CD14-positive monocyte (primary cell): ENCODE results near the gene NTNG2. TPM values are rescaled to one million over a fixed set of nuclear protein-coding genes. Genes with fewer than 3 reads are reported as not detected.

Experiments
- DNase-seq, 3 donors: peaks; one replicate each; pipeline ENCODE4 v3.0.0-alpha.2; 2011 to 2022
- H2AFZ ChIP-seq: 2 replicates; pipeline ENCODE4 v1.6.0; 2012; ENCODE audit warnings: mild to moderate bottlenecking, low read depth, low read length, inconsistent platforms; ENCODE audit not compliant: insufficient read depth, poor library complexity, severe bottlenecking
- H3K27ac ChIP-seq, 2 donors: 1 replicate in 1 of 2; 2 replicates in 1 of 2; pipeline ENCODE4 v1.5.1; 2012 to 2013; ENCODE audit warnings: low read length in 2 of 2, control low read depth in 1 of 2, inconsistent platforms in 1 of 2, low read depth in 1 of 2, mild to moderate bottlenecking in 1 of 2
- H3K27me3 ChIP-seq, 2 donors: one replicate each; pipeline versions ENCODE4 v1.6.0 to v1.6.1; 2011 to 2013; ENCODE audit warnings: low read length in 2 of 2; ENCODE audit not compliant: control insufficient read depth in 2 of 2, insufficient read depth in 2 of 2
- H3K36me3 ChIP-seq, 2 donors: replicated peaks in 1 of 2; 1 replicate in 1 of 2; 2 replicates in 1 of 2; pipeline versions ENCODE4 v1.5.1 to v1.6.1; 2012 to 2013; ENCODE audit warnings: low read length in 2 of 2, control low read depth in 1 of 2, inconsistent platforms in 1 of 2, mild to moderate bottlenecking in 1 of 2; ENCODE audit not compliant: insufficient read depth in 2 of 2, control insufficient read depth in 1 of 2
- H3K4me1 ChIP-seq, 2 donors: 1 replicate in 1 of 2; 2 replicates in 1 of 2; pipeline versions ENCODE4 v1.5.1 to v1.6.1; 2012 to 2013; ENCODE audit warnings: low read length in 2 of 2, control low read depth in 1 of 2, inconsistent platforms in 1 of 2, mild to moderate bottlenecking in 1 of 2, moderate library complexity in 1 of 2; ENCODE audit not compliant: insufficient read depth in 2 of 2, control insufficient read depth in 1 of 2
- H3K4me2 ChIP-seq: replicated peaks from 2 replicates; pipeline ENCODE3; 2012; ENCODE audit warnings: low read length, moderate library complexity, mild to moderate bottlenecking; ENCODE audit not compliant: poor library complexity, severe bottlenecking; ENCODE audit errors: extremely low read depth
- H3K4me3 ChIP-seq, 3 experiments: fragments of 200-600 bp in 1 of 3; sonication (generic) in 1 of 3; replicated peaks in 1 of 3; 1 replicate in 2 of 3; 2 replicates in 1 of 3; pipeline ENCODE4 v1.5.1; 2011 to 2013; ENCODE audit warnings: low read length in 3 of 3, mild to moderate bottlenecking in 3 of 3, control low read depth in 2 of 3, low read depth in 2 of 3, inconsistent platforms in 1 of 3, moderate library complexity in 1 of 3
- H3K79me2 ChIP-seq: 2 replicates; pipeline ENCODE4 v1.6.0; 2012; ENCODE audit warnings: mild to moderate bottlenecking, control low read depth, inconsistent platforms, low read length, moderate library complexity; ENCODE audit not compliant: insufficient read depth
- H3K9ac ChIP-seq: 2 replicates; pipeline ENCODE4 v1.6.0; 2017; ENCODE audit warnings: low read length, mild to moderate bottlenecking; ENCODE audit not compliant: insufficient read depth, poor library complexity, severe bottlenecking
- H3K9me3 ChIP-seq, 2 donors: replicated peaks in 1 of 2; 1 replicate in 1 of 2; 2 replicates in 1 of 2; pipeline versions ENCODE4 v1.5.1 to v1.6.1; 2012 to 2013; ENCODE audit warnings: low read length in 2 of 2, control low read depth in 1 of 2; ENCODE audit not compliant: control insufficient read depth in 1 of 2, insufficient read depth in 1 of 2
- H4K20me1 ChIP-seq: 2 replicates; pipeline ENCODE4 v1.6.0; 2012; ENCODE audit warnings: mild to moderate bottlenecking, low read length, control low read depth, moderate library complexity; ENCODE audit not compliant: insufficient read depth
- H3K27ac Mint-ChIP-seq, 7 donors: one replicate each; pipeline ENCODE4 v1.8.0; 2020; ENCODE audit warnings: mild to moderate bottlenecking in 7 of 7, mixed read lengths in 7 of 7, moderate library complexity in 6 of 7, inconsistent platforms in 2 of 7
- H3K27me3 Mint-ChIP-seq, 3 donors: one replicate each; pipeline ENCODE4 v1.8.0; 2021 to 2022; ENCODE audit warnings: low read depth in 3 of 3, mild to moderate bottlenecking in 3 of 3, mixed read lengths in 3 of 3, moderate library complexity in 3 of 3, inconsistent platforms in 1 of 3
- H3K36me3 Mint-ChIP-seq, 2 donors: one replicate each; pipeline ENCODE4 v1.8.0; 2020; ENCODE audit warnings: mixed read lengths in 2 of 2, inconsistent platforms in 1 of 2, mild to moderate bottlenecking in 1 of 2
- H3K4me1 Mint-ChIP-seq: one replicate; pipeline ENCODE4 v1.8.0; 2020; ENCODE audit warnings: mild to moderate bottlenecking, mixed read lengths
- H3K4me3 Mint-ChIP-seq, 2 donors: one replicate each; pipeline ENCODE4 v1.8.0; 2020; ENCODE audit warnings: mild to moderate bottlenecking in 2 of 2, mixed read lengths in 2 of 2, moderate library complexity in 1 of 2
- H3K9me3 Mint-ChIP-seq, 7 donors: one replicate each; pipeline ENCODE4 v1.8.0; 2020 to 2022; ENCODE audit warnings: mixed read lengths in 7 of 7, mild to moderate bottlenecking in 6 of 7, moderate library complexity in 6 of 7, inconsistent platforms in 2 of 7
- WGBS: methylation state at CpG from one replicate; pipeline ENCODE4 v1.1.5; 2013; ENCODE audit warnings: missing lambda C conversion rate; ENCODE audit not compliant: insufficient coverage; 5-methylcytosine and 5-hydroxymethylcytosine counted together
- intact Hi-C, 2 donors: fragments of 100-400 bp; cut with micrococcal nuclease; formaldehyde crosslinking; loops; one replicate each; pipeline versions ENCODE4 v1.15.0 to v1.15.1; 2023
- polyA plus RNA-seq, 3 donors: library from polyadenylated mRNA; depleted of rRNA in 1 of 3; unstranded in 2 of 3; stranded (reverse) in 1 of 3; fragments of 300-500 nt in 2 of 3; fragments of >200 nt in 1 of 3; fragmentation: Illumina TruSeq in 2 of 3; gene quantifications; 1 replicate in 2 of 3; 2 replicates in 1 of 3; pipeline ENCODE4 v1.2.3, GENCODE V29; 2012 to 2021
- TF ChIP-seq, protein P1 (sequence below): fragments of 200-600 bp; IDR thresholded peaks from one replicate; pipeline ENCODE4 v1.8.0; 2022; ENCODE audit warnings: antibody characterized with exemption, mild to moderate bottlenecking

NTNG2 gene
- polyA plus RNA-seq, 3 donors: 2.1 to 10.0 (median 5.0) TPM

DNA sequence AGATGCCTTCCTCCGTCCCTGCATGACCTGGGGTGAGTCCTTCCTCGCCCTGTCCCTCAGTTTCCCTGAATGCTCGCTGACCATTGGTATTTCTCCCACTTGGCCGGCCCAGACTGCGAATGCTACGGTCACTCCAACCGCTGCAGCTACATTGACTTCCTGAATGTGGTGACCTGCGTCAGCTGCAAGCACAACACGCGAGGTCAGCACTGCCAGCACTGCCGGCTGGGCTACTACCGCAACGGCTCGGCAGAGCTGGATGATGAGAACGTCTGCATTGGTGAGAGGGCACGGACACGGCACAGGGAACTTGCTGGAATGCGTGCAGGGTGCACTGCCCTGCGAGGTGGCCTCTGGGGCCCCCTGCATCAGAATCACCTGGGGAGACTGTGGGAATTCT lies 77.1 kb downstream of the NTNG2 start:
- no peak overlapping the region for H3K9ac ChIP-seq

DNA sequence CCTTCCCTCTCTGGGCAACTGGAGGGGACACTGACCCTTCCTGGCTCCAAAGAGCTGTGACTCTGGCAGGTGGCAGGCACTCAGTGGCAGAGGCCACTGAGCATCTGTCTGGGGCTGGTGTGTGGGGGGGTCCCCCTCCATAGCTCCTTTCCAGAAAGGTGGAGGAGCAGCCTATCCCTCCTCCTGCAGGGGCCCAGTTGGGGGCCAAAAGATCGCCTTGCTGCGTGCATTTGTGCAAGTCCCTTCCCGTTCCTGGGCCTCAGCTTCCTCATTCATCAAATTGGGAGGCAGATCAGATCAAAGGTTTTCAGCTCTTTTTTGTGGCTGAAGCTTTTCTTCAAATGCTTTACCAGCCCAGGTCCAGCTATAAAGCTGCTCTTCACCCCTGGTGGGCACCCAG lies 77.7 kb downstream of the NTNG2 start:
- peak overlapping the region in 2 of 7 donors; percentile 40 to 77 for H3K27ac Mint-ChIP-seq
- Histone ChIP-seq H3K4me3 (peak overlapping the region in 1 of 3 experiments; percentile 24), H3K79me2 (no peaks in the 10 kb centered on the region), H3K27ac (peak overlapping the region in 1 of 2 donors; percentile 23), H3K36me3 (no peaks in the 10 kb centered on the region), H4K20me1 (no peaks in the 10 kb centered on the region), H3K4me2 (peak overlapping the region; percentile 32), H3K4me1 (peaks cover 35 to 51% of the 10 kb centered on the region in 2 donors), H3K9me3 (no peaks in the 10 kb centered on the region), H2AFZ (peak overlapping the region; percentile 56), H3K27me3 (peaks cover 0 to 21% of the 10 kb centered on the region in 2 donors), H3K9ac (no peak overlapping the region)
- H3K4me1 Mint-ChIP-seq: peaks cover 36% of the 10 kb centered on the region
- peak overlapping the region in 1 of 2 donors; percentile 37 for H3K4me3 Mint-ChIP-seq
- DNase-seq: peak in 1 of 3 donors; percentile 26
- no peaks in the 10 kb centered on the region for H3K36me3 Mint-ChIP-seq
- 0% methylated on average over 3 of the region's 3 CpGs for WGBS
- H3K27me3 Mint-ChIP-seq: peaks cover 6 to 42% (median 37%) of the 10 kb centered on the region in 3 donors
- H3K9me3 Mint-ChIP-seq: peaks cover 0 to 2% (median 0%) of the 10 kb centered on the region in 7 donors
- TF ChIP-seq, protein P1, sequence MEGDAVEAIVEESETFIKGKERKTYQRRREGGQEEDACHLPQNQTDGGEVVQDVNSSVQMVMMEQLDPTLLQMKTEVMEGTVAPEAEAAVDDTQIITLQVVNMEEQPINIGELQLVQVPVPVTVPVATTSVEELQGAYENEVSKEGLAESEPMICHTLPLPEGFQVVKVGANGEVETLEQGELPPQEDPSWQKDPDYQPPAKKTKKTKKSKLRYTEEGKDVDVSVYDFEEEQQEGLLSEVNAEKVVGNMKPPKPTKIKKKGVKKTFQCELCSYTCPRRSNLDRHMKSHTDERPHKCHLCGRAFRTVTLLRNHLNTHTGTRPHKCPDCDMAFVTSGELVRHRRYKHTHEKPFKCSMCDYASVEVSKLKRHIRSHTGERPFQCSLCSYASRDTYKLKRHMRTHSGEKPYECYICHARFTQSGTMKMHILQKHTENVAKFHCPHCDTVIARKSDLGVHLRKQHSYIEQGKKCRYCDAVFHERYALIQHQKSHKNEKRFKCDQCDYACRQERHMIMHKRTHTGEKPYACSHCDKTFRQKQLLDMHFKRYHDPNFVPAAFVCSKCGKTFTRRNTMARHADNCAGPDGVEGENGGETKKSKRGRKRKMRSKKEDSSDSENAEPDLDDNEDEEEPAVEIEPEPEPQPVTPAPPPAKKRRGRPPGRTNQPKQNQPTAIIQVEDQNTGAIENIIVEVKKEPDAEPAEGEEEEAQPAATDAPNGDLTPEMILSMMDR: no peak
- intact Hi-C loops: no loop called here

More for the DNA sequence above, 77.1 kb downstream of the NTNG2 start:
- peaks cover 0 to 18% of the 10 kb centered on the region in 2 donors for H3K27me3 ChIP-seq
- TF ChIP-seq, protein P1: no peak
- no peaks in the 10 kb centered on the region for H3K9me3 ChIP-seq
- Mint-ChIP-seq H3K4me1 (peaks cover 36% of the 10 kb centered on the region), H3K4me3 (peak overlapping the region; percentile 21 to 24), H3K27ac (peak overlapping the region in 1 of 7 donors; percentile 46), H3K9me3 (peaks cover 0 to 2% (median 0%) of the 10 kb centered on the region in 7 donors), H3K36me3 (no peaks in the 10 kb centered on the region), H3K27me3 (peaks cover 6 to 42% (median 36%) of the 10 kb centered on the region in 3 donors)
- H3K4me1 ChIP-seq: peaks cover 35 to 51% of the 10 kb centered on the region in 2 donors
- peak overlapping the region in 1 of 3 experiments; percentile 24 for H3K4me3 ChIP-seq
- intact Hi-C loops: no loop called here
- no peaks in the 10 kb centered on the region for H3K79me2 ChIP-seq
- H3K4me2 ChIP-seq: peak overlapping the region; percentile 32
- DNase-seq: peak in 1 of 3 donors; percentile 42
- H4K20me1 ChIP-seq: no peaks in the 10 kb centered on the region
- H2AFZ ChIP-seq: no peak overlapping the region
- H3K36me3 ChIP-seq: no peaks in the 10 kb centered on the region
- 74% methylated on average over 19 of the region's 19 CpGs for WGBS
- no peak overlapping the region for H3K27ac ChIP-seq
